ENCODE results near the gene PNPT1.

GRCh38 chr2:55733335-55733734, 39.7 kb upstream of the PNPT1 start:
- TF ChIP-seq CTCF (IDR thresholded peaks at IDR 0.05; ENCODE audit: insufficient read depth, low read length, poor library complexity, severe bottlenecking) (no peak), EZH2phosphoT487 (conservative IDR thresholded peaks at IDR 0.05; ENCODE audit: low read length) (no peak)
